Caco-2 (cell line): ENCODE measurements around the gene GRK5. TPM values are rescaled to one million over a fixed set of nuclear protein-coding genes. Genes with fewer than 3 reads are reported as not detected.

Experiments used
- BruUV-seq: library from RNA; stranded (reverse); fragments of 400-500 nt; replicated peaks from 2 replicates; lab custom pipeline; 2021; lab: Mats Ljungman, UMichigan
- CTCF ChIA-PET: fragments of 300-600 bp; sonication (Branson Sonifier 250); formaldehyde crosslinking; loops from one replicate; lab custom pipeline; 2022; ENCODE audit warnings: antibody characterized with exemption; lab: Charles Lee
- POLR2A ChIA-PET: fragments of 300-600 bp; sonication (Branson Sonifier 250); formaldehyde crosslinking; loops from one replicate; lab custom pipeline; 2022; ENCODE audit warnings: antibody characterized with exemption; lab: Charles Lee
- DNase-seq, 2 experiments: peaks; one replicate each; pipeline versions ENCODE4 v3.0.0 to v3.0.0-alpha.2; 2020 to 2022
- H3K27me3 ChIP-seq: replicated peaks from 2 replicates; pipeline ENCODE4 v1.6.0; 2011; ENCODE audit warnings: low read length; ENCODE audit not compliant: control insufficient read depth, insufficient read depth
- H3K36me3 ChIP-seq: 2 replicates; pipeline ENCODE4 v1.5.1; 2011; ENCODE audit warnings: low read length; ENCODE audit not compliant: control insufficient read depth, insufficient read depth
- H3K4me1 ChIP-seq: fragments of 250-450 bp; sonication (Bioruptor Pico); 2 replicates; pipeline ENCODE4 v1.5.1; 2020; ENCODE audit warnings: mild to moderate bottlenecking
- H3K4me3 ChIP-seq: 2 replicates; pipeline ENCODE4 v1.5.1; 2011; ENCODE audit warnings: low read depth, mild to moderate bottlenecking, control low read depth, low read length
- H3K9me3 ChIP-seq: fragments of 250-450 bp; sonication (Bioruptor Pico); 2 replicates; pipeline ENCODE4 v1.5.1; 2020; ENCODE audit warnings: mild to moderate bottlenecking, moderate library complexity
- H3K27ac Mint-ChIP-seq: one replicate; pipeline ENCODE4 v1.8.0; 2022; ENCODE audit warnings: mixed read lengths; ENCODE audit not compliant: unreplicated experiment
- H3K27me3 Mint-ChIP-seq: one replicate; pipeline ENCODE4 v1.8.0; 2022; ENCODE audit warnings: mixed read lengths; ENCODE audit not compliant: insufficient read depth, unreplicated experiment
- H3K36me3 Mint-ChIP-seq: one replicate; pipeline ENCODE4 v1.8.0; 2022; ENCODE audit warnings: mild to moderate bottlenecking, mixed read lengths; ENCODE audit not compliant: insufficient read depth, unreplicated experiment
- H3K4me1 Mint-ChIP-seq: one replicate; pipeline ENCODE4 v1.8.0; 2022; ENCODE audit warnings: low read depth, mixed read lengths; ENCODE audit not compliant: unreplicated experiment
- H3K4me3 Mint-ChIP-seq: one replicate; pipeline ENCODE4 v1.8.0; 2022; ENCODE audit warnings: mild to moderate bottlenecking, moderate library complexity, mixed read lengths; ENCODE audit not compliant: unreplicated experiment
- H3K9me3 Mint-ChIP-seq: one replicate; pipeline ENCODE4 v1.8.0; 2022; ENCODE audit warnings: mixed read lengths; ENCODE audit not compliant: unreplicated experiment
- intact Hi-C: fragments of 100-400 bp; cut with micrococcal nuclease; formaldehyde crosslinking; loops from one replicate; pipeline ENCODE4 v1.10.0; 2022; ENCODE audit not compliant: unreplicated experiment
- total RNA-seq: library from RNA; stranded (reverse); gene quantifications from 2 replicates; pipeline ENCODE4 v1.2.3, GENCODE V29; 2022
- TF ChIP-seq, protein P1 (sequence below), 2 experiments: fragments of 200-600 bp in 1 of 2; IDR thresholded peaks; 1 replicate in 1 of 2; 2 replicates in 1 of 2; pipeline versions ENCODE4 v1.5.1 to v1.8.0; 2011 to 2022; ENCODE audit warnings: antibody characterized with exemption in 1 of 2, control low read depth in 1 of 2, inconsistent platforms in 1 of 2, low read depth in 1 of 2, low read length in 1 of 2, mild to moderate bottlenecking in 1 of 2, moderate library complexity in 1 of 2; ENCODE audit not compliant: insufficient read depth in 1 of 2, severe bottlenecking in 1 of 2, unreplicated experiment in 1 of 2

The GRK5 gene
- total RNA-seq, 1 experiment from 2014 or later = 7.7 TPM

DNA sequence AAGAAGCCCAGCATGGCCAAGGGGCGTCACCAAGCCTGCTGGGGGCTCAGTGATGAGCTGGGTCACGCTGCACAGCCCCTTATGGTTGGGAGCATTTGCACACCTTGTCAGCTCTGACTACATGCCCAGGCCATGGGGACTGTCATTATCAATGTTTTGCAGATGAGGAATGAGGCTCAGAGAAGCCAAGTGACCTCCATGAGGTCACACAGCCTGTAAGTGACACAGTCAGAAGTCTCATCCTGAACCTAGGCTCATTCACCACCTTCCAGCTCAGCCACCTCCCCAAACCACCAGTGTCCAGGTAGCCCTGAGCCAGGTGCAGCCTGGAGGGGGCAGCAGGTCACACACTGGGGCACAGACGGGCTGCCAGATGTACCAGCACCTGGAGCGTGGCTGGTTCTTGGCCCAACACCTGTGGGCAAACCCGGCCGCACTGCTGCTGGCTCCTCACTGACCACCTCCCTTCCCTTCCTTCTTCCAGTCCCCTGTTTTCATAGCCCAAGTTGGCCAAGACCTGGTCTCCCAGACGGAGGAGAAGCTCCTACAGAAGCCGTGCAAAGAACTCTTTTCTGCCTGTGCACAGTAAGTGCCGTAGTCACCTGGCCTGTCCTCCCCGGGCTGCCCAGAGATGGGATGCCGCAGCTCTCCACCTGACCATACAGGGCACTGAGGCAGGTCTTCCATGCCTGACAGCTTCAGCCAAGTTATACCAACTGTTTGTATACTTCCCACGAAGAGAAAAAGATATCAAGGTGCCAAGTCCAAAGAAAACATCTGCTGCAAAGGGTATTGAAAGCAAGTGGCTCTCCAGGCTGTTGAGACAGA is 215.5 kb downstream of the GRK5 start:
- POLR2A ChIA-PET = no interaction called here

DNA sequence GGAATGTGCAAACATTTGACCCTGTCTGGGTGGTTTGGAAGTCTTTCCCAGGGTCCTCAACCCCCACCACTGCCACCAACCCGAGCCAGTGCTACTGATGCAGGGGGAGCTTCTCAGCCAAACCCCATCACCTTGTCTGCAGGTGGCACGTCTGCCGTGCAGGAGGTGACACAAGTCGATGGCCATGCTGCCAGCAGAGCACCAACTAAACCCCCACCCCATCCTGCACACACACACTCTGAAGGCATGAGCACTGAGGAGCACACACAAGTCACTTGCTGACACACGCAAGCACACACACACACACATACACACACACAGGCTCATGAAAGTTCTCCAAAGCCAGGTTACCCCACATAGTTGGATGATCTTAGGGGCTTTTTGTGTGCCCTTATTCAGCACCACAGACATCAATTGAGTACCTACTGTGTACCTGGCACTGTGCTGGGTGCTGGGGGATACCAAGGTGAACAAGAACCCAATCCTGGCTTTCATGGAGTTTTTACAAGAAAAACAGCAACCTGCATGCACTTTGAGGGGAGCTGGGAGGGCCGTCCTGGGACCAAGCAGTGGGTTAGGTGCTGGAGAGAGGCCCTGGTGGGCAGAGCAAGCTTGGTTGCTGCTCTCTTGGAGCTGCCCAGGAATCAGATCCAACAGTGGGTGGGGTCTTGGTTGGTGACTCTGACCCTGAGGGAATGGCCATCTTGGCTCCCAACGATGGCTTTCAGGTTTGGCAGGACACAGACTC is 216.3 kb downstream of the GRK5 start:
- H3K4me1 ChIP-seq = no peaks in the 10 kb centered on the region
- H3K4me1 Mint-ChIP-seq = no peaks in the 10 kb centered on the region
- intact Hi-C loops = no loop called here
- H3K36me3 Mint-ChIP-seq = no peaks in the 10 kb centered on the region
- no TSS peak for BruUV-seq
- no peaks in the 10 kb centered on the region; the same call in 1 of the 2 replicates for H3K36me3 ChIP-seq
- no peaks in the 10 kb centered on the region for H3K27me3 Mint-ChIP-seq
- H3K9me3 Mint-ChIP-seq = no peaks in the 10 kb centered on the region
- H3K27me3 ChIP-seq = no peaks in the 10 kb centered on the region
- H3K4me3 ChIP-seq = no peak overlapping the region
- CTCF ChIA-PET = interaction anchor here (1.0 kb wide), 1 partner anchor 122 kb away, joined by 3 read pairs; no protein-coding TSS in a partner anchor
- no peak for DNase-seq
- POLR2A ChIA-PET = no interaction called here
- TF ChIP-seq, protein P1, sequence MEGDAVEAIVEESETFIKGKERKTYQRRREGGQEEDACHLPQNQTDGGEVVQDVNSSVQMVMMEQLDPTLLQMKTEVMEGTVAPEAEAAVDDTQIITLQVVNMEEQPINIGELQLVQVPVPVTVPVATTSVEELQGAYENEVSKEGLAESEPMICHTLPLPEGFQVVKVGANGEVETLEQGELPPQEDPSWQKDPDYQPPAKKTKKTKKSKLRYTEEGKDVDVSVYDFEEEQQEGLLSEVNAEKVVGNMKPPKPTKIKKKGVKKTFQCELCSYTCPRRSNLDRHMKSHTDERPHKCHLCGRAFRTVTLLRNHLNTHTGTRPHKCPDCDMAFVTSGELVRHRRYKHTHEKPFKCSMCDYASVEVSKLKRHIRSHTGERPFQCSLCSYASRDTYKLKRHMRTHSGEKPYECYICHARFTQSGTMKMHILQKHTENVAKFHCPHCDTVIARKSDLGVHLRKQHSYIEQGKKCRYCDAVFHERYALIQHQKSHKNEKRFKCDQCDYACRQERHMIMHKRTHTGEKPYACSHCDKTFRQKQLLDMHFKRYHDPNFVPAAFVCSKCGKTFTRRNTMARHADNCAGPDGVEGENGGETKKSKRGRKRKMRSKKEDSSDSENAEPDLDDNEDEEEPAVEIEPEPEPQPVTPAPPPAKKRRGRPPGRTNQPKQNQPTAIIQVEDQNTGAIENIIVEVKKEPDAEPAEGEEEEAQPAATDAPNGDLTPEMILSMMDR (IDR thresholded peaks at IDR 0.05; ENCODE audit: insufficient read depth in 1 of 2, low read depth in 1 of 2, low read length in 1 of 2, severe bottlenecking in 1 of 2, unreplicated experiment in 1 of 2) = no peak
- no peaks in the 10 kb centered on the region for H3K9me3 ChIP-seq
- H3K27ac Mint-ChIP-seq = no peak overlapping the region
- no peak overlapping the region for H3K4me3 Mint-ChIP-seq

More for the DNA sequence above, 215.5 kb downstream of the GRK5 start:
- no peak overlapping the region for H3K27ac Mint-ChIP-seq
- TF ChIP-seq, protein P1 (IDR thresholded peaks at IDR 0.05; ENCODE audit: insufficient read depth in 1 of 2, low read depth in 1 of 2, low read length in 1 of 2, severe bottlenecking in 1 of 2, unreplicated experiment in 1 of 2) = no peak
- H3K4me1 ChIP-seq = no peaks in the 10 kb centered on the region
- H3K27me3 Mint-ChIP-seq = no peaks in the 10 kb centered on the region
- no peaks in the 10 kb centered on the region; the same call in 1 of the 2 replicates for H3K36me3 ChIP-seq
- no peaks in the 10 kb centered on the region for H3K4me1 Mint-ChIP-seq
- BruUV-seq = no TSS peak
- H3K4me3 Mint-ChIP-seq = no peak overlapping the region
- H3K27me3 ChIP-seq = no peaks in the 10 kb centered on the region
- H3K9me3 ChIP-seq = no peaks in the 10 kb centered on the region
- H3K9me3 Mint-ChIP-seq = no peaks in the 10 kb centered on the region
- no peak for DNase-seq
- no peak overlapping the region for H3K4me3 ChIP-seq
- intact Hi-C loops = no loop called here
- CTCF ChIA-PET = interaction anchor here (1.0 to 1.5 kb wide), 2 partner anchors 67 to 121 kb away, joined by 3 read pairs; no protein-coding TSS in a partner anchor
- no peaks in the 10 kb centered on the region for H3K36me3 Mint-ChIP-seq

DNA sequence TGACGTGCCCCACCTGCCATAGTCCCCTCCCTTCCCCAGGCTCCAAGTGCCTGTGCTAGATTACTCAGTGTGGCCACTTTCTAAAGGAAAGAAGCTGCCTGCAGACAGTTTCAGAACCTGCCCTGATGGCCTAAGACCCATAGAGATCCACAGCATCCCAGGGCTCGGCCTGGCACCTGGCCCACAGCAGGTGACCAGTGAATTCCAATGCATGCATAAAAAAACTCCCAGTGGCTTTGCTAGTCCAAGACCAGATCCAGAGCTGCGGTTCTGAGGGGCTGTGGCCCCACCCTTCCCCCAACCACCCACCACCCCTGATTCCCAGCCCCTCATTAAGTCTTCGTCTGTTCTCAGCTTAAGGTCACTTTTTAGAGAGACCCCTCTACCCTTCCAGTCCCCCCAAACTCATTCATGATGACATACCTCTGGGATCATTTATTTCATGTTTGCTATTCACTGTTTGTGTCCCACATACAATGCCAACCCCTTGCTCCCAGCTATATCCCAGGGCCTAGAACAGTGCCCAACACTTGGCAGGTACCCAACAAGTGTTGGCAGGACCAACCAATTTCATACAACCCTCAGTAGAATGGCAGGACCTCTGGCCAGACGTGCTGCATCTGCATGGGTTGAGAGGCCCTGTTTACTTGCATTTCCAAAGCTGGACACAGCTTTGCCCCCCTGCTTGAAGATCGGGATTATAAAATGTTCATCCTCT is 217.0 kb downstream of the GRK5 start:
- no peaks in the 10 kb centered on the region for H3K9me3 Mint-ChIP-seq
- no peaks in the 10 kb centered on the region for H3K27me3 Mint-ChIP-seq
- no peaks in the 10 kb centered on the region for H3K27me3 ChIP-seq
- H3K36me3 Mint-ChIP-seq = no peaks in the 10 kb centered on the region
- no peaks in the 10 kb centered on the region for H3K9me3 ChIP-seq
- H3K27ac Mint-ChIP-seq = no peak overlapping the region
- ChIA-PET POLR2A (no interaction called here), CTCF (no interaction called here)
- no peaks in the 10 kb centered on the region for H3K4me1 Mint-ChIP-seq
- no peak overlapping the region for H3K4me3 Mint-ChIP-seq
- no peaks in the 10 kb centered on the region for H3K4me1 ChIP-seq
- DNase-seq = no peak
- no peaks in the 10 kb centered on the region; the same call in 1 of the 2 replicates for H3K36me3 ChIP-seq
- TF ChIP-seq, protein P1 (IDR thresholded peaks at IDR 0.05; ENCODE audit: insufficient read depth in 1 of 2, low read depth in 1 of 2, low read length in 1 of 2, severe bottlenecking in 1 of 2, unreplicated experiment in 1 of 2) = no peak
- H3K4me3 ChIP-seq = no peak overlapping the region
- BruUV-seq = no TSS peak
- intact Hi-C loops = no loop called here
